Activated naive CD8-positive, alpha-beta T cell treated with anti-CD3 and anti-CD28 coated beads, Interleukin-2, amount 50 U/mL, for 24 hours (primary cell): ENCODE measurements around the gene TRPM2.
"Not testable (repeated sequence)": the region's sequence is repeated elsewhere in the genome, so short reads cannot be mapped to it uniquely, and the experiment has no call there.

ENCODE experiments used
- ATAC-seq: fragments of 150-1000 bp; cut with Tn5 transposase; one replicate; pipeline ENCODE4 v1.10.0; 2021
- DNase-seq: peaks from one replicate; pipeline ENCODE4 v3.0.0; 2021
- H3K27ac Mint-ChIP-seq: one replicate; pipeline ENCODE4 v1.8.0; 2021; ENCODE audit warnings: mild to moderate bottlenecking, mixed read lengths
- H3K27me3 Mint-ChIP-seq: one replicate; pipeline ENCODE4 v1.8.0; 2021; ENCODE audit warnings: mixed read lengths
- H3K36me3 Mint-ChIP-seq: one replicate; pipeline ENCODE4 v1.8.0; 2021; ENCODE audit warnings: low read depth, mixed read lengths
- H3K4me1 Mint-ChIP-seq: one replicate; pipeline ENCODE4 v1.8.0; 2021; ENCODE audit warnings: mixed read lengths
- H3K4me3 Mint-ChIP-seq: one replicate; pipeline ENCODE4 v1.8.0; 2021; ENCODE audit warnings: mild to moderate bottlenecking, moderate library complexity, mixed read lengths
- H3K9me3 Mint-ChIP-seq: one replicate; pipeline ENCODE4 v1.8.0; 2021; ENCODE audit warnings: mixed read lengths

TRPM2 gene

DNA sequence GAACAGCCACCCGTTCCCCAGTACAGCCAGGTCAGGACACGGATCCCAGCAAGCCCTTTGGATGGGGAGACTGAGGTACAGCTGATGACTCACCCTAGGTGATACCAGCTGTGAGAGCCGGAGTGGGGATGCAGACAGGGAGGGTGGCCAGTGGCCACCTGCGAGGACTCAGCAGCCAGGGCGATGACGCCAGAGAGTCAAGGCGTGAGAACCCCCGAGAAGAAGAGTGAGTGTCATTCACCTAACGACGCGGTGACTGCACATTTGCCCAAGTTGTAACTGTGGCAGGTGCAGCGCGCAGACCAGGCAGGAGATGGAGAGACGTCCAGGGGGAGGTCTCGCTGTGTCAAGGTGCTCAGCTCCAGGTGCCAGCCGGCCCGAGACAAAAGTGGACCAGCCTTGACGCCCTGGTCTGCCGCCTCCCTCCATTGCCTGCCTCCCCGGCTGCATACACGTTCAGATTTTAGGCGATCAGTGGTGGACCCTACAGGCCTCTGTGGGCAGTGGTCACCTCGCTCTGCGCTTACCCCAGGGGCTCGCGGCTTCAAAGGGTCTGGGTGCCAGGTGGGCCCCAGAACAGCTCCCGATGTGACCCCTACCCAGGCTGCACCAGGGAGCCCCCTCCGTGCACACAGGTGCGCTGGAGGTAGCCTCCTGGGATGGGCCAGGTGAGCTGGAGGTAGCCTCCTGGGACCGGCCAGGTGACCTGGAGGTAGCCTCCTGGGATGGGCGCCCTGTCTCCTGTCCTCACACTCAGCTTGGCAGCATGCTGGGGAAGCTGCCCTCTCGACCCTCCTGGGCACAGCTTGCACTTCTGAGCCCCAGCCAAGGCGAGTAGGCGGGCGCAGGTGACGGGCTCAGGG is 113.8 kb downstream of the TRPM2 start:
- ATAC-seq (no peak), DNase-seq (no peak)
- H3K4me1 Mint-ChIP-seq = no peaks in the 10 kb centered on the region
- H3K4me3 Mint-ChIP-seq = no peak overlapping the region
- H3K27me3 Mint-ChIP-seq = no peaks in the 10 kb centered on the region
- no peak overlapping the region for H3K27ac Mint-ChIP-seq
- H3K9me3 Mint-ChIP-seq = no peaks in the 10 kb centered on the region
- no peaks in the 10 kb centered on the region for H3K36me3 Mint-ChIP-seq

DNA sequence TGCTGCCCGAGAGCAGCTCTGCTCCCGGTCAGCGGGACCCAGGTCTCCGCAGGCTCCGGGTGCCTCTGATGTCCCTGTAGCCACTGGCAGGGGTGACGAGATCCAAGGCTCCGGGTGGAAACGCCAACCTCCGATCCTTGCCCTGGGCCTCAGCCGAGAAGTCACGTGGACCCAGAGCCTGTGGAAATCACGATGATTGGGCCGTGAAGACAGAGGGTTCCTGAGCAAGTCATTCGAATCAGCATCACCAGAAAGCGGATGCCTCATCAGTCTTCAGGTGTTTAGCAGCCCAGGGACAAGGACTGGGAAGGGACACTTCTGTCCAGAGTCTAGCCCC is 114.4 kb downstream of the TRPM2 start:
- no peak overlapping the region for H3K4me3 Mint-ChIP-seq
- no peaks in the 10 kb centered on the region for H3K4me1 Mint-ChIP-seq
- no peaks in the 10 kb centered on the region for H3K9me3 Mint-ChIP-seq
- no peaks in the 10 kb centered on the region for H3K27me3 Mint-ChIP-seq
- H3K27ac Mint-ChIP-seq = no peak overlapping the region
- no peak for ATAC-seq
- no peak for DNase-seq
- H3K36me3 Mint-ChIP-seq = no peaks in the 10 kb centered on the region

DNA sequence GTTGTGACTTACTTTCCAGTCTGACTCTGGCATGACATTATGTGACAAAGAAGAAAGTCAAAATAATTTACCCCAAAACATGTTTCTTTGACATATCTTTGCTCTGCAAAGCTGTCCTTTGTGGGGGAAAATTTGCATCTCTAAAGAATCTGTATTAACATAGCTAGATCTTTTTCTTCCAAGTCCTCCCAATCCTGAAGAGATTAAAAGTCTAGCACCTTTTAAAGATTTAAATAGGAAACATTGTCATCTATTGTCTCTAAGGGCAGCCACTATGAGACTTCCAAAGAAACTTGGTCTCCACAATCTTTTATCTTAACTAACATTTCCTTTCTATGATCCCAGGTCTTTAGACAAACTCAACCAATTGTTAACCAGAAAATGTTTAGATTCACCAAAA is 117.9 kb downstream of the TRPM2 start:
- Mint-ChIP-seq H3K27ac (no peak overlapping the region), H3K36me3 (no peaks in the 10 kb centered on the region), H3K4me3 (no peak overlapping the region), H3K27me3 (no peaks in the 10 kb centered on the region), H3K9me3 (no peaks in the 10 kb centered on the region), H3K4me1 (no peaks in the 10 kb centered on the region)
- DNase-seq = no peak
- ATAC-seq = no peak

DNA sequence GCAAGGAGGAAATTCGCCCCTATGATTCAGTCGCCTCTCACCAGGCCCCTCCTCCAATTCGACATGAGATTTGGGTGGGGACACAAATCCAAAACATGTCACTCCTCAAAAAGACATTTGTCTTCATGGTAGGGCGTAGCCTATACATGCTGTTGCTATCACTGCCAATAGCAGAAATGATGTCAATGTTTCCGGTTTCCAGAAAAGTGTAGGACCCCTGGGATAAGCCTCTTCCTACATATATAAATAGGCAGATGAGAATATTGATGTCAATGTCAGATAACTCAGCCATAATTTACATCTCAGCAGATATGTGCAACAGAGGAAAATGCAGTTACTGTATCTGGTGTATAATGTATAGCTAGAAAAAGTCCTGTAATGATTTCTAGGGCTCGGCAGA is 118.6 kb downstream of the TRPM2 start:
- no peaks in the 10 kb centered on the region for H3K27me3 Mint-ChIP-seq

DNA sequence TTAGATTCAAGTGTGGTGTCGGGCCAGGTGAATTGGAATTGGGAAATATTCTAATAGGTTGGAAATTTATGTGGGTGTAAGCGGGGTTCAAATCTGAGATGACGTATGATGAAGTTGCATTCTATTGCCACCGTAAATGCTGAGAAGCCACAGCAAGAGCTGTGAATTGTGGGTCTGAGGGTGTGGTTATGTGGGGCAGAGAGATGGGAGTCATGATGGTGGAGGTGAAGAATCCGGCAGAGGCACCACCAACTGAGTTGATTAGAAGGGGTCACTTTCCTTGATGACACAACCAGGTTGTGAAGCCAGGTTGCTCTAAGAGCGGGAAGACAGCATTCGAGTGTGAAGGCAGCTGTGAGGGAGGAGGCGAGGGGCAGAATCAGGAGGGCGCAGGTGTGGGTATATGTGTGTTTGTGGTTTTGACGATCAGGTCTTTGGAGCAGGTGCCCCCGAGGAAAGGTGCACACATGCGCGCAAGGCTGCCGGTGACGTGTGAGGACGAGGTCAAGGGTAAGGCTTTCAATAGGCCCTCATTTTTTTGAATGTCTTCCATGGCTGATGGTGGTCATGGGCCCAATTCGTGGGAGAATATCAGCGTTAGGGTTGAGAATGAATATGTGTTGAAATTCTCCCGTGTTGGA is 120.6 kb downstream of the TRPM2 start:
- ATAC-seq (no peak), DNase-seq (no peak)
- Mint-ChIP-seq H3K4me1 (no peaks in the 10 kb centered on the region), H3K36me3 (no peaks in the 10 kb centered on the region), H3K27ac (no peak overlapping the region), H3K9me3 (no peaks in the 10 kb centered on the region), H3K27me3 (no peaks in the 10 kb centered on the region), H3K4me3 (no peak overlapping the region)

More for the DNA sequence above, 118.6 kb downstream of the TRPM2 start:
- Mint-ChIP-seq H3K36me3 (no peaks in the 10 kb centered on the region), H3K4me1 (no peaks in the 10 kb centered on the region), H3K9me3 (no peaks in the 10 kb centered on the region), H3K27ac (no peak overlapping the region), H3K4me3 (no peak overlapping the region)
- no peak for DNase-seq
- no peak for ATAC-seq

DNA sequence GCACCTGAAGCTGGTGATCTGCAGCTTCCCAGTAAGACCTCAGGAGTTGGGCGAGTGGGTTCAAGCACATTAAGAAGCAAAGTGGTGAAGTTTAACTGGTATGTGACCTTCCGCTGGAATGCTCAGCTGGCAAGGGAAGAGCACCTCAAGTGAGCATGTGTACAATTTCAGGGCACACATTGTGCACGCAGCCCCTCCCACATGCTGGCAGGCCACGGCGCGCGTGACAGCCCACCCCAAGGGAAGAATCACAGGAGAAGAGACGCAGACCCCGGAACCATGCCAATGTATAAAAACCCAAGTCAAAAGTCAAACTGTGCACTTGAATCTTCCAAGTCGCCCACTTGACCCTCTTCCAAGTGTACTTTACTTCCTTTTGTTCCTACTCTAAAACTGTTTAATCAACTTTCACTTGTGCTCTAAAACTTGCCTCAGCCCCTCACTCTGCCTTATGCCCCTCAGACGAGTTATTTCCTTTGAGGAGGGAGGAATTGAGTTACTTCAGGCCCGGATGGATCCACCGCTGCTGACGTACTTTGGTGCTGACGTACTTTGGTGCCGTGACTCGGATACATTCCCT is 121.9 kb downstream of the TRPM2 start:
- no peak overlapping the region for H3K27ac Mint-ChIP-seq
- ATAC-seq = no peak
- no peak overlapping the region for H3K4me3 Mint-ChIP-seq

DNA sequence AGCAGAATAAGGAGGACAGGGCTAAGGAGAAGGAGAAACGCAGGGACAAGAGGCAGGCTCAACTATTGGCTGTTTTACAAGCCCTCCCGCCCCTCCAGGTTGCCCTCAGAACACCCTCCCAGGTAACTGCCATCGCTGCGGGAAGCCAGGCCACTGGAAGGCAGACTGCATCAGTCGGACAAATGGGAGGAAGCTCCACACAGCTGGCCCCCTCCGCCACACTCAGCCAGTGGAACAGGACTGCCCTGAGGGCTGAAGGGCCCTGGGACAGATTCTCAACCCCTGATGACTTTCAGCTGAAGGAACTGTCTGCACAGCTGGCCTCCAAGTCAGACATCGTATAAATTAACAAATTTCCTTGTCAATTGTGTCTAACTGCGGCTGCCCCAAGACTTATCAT is 123.7 kb downstream of the TRPM2 start:
- H3K36me3 Mint-ChIP-seq = no peaks in the 10 kb centered on the region
- H3K4me1 Mint-ChIP-seq = peaks cover 3% of the 10 kb centered on the region
- DNase-seq = no peak
- H3K27ac Mint-ChIP-seq = no peak overlapping the region
- H3K27me3 Mint-ChIP-seq = no peaks in the 10 kb centered on the region
- no peaks in the 10 kb centered on the region for H3K9me3 Mint-ChIP-seq
- no peak overlapping the region for H3K4me3 Mint-ChIP-seq
- ATAC-seq = no peak

More for the DNA sequence above, 121.9 kb downstream of the TRPM2 start:
- H3K4me1 Mint-ChIP-seq = peaks cover 3% of the 10 kb centered on the region
- no peaks in the 10 kb centered on the region for H3K36me3 Mint-ChIP-seq
- no peak for DNase-seq
- no peaks in the 10 kb centered on the region for H3K27me3 Mint-ChIP-seq
- H3K9me3 Mint-ChIP-seq = no peaks in the 10 kb centered on the region

DNA sequence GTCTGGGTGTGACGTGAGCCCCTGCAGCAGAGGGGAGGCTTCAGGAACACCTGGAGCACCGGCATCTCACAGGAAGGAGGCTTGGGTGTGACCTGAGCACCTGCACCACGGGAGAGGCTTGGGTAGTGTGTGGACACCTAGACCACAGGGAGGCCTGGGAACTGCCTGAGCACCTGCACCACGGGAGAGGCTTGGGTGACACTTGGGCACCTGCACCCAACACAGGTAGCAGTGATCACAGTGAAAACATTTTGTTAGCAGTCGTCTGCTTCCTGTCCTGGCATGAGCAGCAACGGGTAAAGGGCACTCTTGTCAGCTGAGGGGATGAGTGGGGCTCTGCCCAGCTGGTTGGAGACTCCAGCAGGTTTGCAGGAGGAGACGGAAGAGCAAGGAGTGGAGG is 124.3 kb downstream of the TRPM2 start:
- Mint-ChIP-seq H3K4me1 (peaks cover 3% of the 10 kb centered on the region), H3K36me3 (no peaks in the 10 kb centered on the region), H3K4me3 (no peak overlapping the region), H3K27ac (no peak overlapping the region), H3K27me3 (no peaks in the 10 kb centered on the region), H3K9me3 (no peaks in the 10 kb centered on the region)
- DNase-seq = no peak
- ATAC-seq = no peak

DNA sequence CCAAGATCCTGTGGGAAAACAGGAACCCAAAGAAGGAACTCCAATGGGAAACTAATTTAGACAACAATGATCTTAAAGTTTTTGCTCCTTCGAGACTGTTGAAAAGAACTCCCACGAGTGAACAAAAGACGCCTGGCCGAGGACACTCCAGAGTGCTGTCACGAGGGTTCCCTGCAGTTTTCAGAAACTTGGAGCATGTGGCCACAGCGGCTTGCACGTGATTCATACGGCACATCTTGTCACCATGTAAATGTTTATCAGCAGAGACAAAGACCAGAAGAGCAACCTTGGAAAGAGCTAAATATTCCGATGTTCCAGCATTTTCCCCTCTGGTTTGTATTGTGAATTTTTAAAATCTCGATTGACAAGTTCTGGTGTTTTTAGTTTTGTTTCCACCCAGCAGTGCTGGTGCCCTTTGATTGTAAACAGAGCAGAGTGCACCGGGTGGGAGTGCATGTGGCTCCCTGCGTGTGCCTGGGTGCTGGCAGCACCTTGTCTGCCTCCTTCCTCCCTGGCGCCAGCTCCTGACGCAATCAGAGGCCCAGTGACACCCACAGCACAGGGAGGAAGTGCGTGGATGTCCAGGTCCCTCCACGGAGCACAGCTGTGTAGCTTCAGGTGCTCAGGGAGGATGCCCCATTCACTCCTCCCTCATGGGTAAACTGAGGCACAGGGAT is 124.8 kb downstream of the TRPM2 start:
- Mint-ChIP-seq H3K4me1 (peaks cover 3% of the 10 kb centered on the region), H3K4me3 (no peak overlapping the region), H3K9me3 (no peaks in the 10 kb centered on the region), H3K36me3 (no peaks in the 10 kb centered on the region), H3K27me3 (no peaks in the 10 kb centered on the region), H3K27ac (no peak overlapping the region)
- ATAC-seq = no peak
- DNase-seq = no peak

DNA sequence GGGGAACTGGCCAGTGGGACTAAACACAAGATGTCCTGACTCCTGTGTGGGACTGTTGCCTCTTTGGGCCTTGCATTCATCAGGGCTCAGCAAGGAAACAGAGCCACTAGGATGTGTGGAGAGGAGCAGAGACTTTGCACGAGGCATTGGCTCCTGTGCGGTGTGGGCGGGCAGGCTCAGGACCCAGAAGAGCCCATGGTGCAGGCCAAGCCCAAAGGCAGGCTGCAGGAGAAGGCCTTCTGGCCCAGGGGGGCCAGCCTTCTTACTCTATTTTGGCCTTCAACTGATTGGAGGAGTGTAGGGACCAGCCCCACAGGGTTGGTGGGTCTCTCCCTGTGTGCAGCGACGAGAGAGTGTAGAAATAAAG is 125.4 kb downstream of the TRPM2 start:
- no peak overlapping the region for H3K4me3 Mint-ChIP-seq
- H3K9me3 Mint-ChIP-seq = no peaks in the 10 kb centered on the region
- H3K27me3 Mint-ChIP-seq = no peaks in the 10 kb centered on the region
- H3K27ac Mint-ChIP-seq = no peak overlapping the region
- H3K36me3 Mint-ChIP-seq = no peaks in the 10 kb centered on the region
- H3K4me1 Mint-ChIP-seq = peaks cover 3% of the 10 kb centered on the region
- no peak for ATAC-seq
- no peak for DNase-seq

DNA sequence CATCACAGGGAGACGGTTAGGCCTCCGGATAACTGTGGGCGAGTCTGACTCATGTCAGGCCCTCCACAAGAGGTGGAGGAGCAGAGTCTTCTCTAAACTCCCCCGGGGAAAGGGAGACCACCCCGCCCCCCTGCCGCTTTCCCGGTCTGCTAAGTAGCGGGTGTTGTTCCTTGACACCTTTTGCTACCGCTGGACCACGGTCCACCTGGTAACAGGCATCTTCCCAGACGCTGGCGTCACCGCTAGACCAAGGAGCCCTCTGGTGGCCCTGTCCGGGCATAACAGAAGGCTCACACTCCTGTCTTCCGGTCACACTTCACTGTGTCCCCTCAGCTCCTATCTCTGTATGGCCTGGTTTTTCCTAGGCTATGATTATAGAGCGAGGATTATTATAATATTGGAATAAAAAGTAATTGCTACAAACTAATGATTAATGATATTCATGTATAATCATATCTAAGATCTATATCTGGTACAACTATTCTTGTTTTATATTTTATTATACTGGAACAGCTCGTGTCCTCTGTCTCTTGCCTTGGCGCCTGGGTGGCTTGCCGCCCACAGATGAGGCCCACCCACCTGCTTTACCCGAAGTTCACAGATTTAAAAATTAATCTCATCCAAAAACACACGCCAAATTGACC is 126.3 kb downstream of the TRPM2 start:
- not testable (repeated sequence) for H3K4me1 Mint-ChIP-seq, H3K9me3 Mint-ChIP-seq, H3K27me3 Mint-ChIP-seq, H3K4me3 Mint-ChIP-seq, H3K27ac Mint-ChIP-seq, H3K36me3 Mint-ChIP-seq, ATAC-seq
- DNase-seq = peak; percentile 47

DNA sequence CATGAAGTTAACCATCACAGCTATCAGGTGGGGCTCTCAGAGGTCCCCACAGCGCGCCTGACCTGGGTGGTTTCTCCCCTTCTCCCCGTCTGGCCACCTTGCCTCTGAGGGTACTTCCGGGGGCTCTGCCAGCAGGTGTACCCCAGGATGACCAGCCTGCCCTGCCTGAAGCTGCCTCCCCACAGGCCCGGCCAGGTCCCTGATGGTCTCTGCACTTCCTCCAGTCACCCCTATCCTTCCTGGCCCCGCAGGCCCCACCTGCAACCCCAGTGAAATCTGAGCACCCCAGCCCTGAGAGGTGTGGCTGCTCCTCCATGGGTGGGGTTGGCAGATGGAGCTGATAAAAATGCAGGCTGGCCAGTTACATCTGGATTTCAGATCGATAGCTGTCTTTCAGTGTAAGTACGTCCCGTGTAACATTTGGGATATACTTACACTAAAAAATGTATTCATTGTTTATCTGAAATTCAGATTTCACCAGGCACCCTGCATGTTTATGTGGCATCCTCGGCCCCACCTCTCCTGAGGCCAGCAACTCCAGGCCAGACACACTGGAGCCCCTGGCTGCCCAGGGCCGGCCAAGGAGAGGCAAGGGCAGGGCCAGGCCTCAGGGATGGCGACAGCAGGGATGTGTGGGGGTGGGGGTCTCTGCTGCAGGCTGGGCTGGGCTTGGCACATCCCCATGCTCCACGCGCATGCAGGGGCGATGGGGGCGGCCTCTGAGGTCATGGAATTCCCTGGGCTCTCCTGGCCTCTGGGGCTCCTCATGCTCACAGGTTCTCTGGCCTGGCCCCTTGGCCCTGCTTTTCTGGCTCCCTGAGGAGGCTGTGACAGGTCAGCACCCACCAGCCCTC is 127.0 kb downstream of the TRPM2 start:
- H3K9me3 Mint-ChIP-seq = no peaks in the 10 kb centered on the region
- no peak overlapping the region for H3K27ac Mint-ChIP-seq
- H3K27me3 Mint-ChIP-seq = no peaks in the 10 kb centered on the region
- ATAC-seq = no peak
- no peaks in the 10 kb centered on the region for H3K36me3 Mint-ChIP-seq
- no peak for DNase-seq
- no peak overlapping the region for H3K4me3 Mint-ChIP-seq
- H3K4me1 Mint-ChIP-seq = peaks cover 3% of the 10 kb centered on the region

DNA sequence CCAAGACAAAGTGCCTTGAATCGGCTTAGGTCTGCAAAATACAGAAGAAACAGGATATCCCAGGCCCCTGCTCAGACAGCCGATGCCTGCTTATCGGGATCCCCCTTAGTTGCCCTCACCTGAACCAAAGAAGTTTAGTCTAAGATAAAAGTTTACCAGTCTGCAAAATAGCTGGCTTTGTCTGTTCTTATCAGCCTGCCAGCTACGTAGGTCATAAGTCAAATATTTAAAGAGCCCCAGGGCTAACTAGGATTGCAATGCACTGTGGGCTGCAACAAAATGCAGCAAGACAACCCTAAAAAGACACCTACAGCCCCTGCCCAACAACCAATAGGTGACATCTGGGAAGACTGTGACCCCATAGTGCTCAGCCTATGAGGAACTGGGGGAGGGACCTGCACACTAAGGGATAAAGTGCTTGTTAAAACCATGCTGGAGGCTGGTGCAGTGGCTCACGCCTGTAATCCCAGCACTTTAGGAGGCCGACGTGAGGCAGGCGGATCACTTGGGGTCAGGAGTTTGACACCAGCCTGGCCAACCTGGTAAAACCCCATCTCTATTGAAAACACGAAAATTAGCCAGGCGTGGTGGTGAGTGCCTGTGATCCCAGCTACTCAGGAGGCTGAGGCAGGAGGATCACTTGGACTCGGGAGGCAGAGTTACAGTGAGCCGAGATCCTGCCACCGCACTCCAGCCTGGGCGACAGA is 129.3 kb downstream of the TRPM2 start:
- H3K27me3 Mint-ChIP-seq = no peaks in the 10 kb centered on the region
- no peaks in the 10 kb centered on the region for H3K9me3 Mint-ChIP-seq
- H3K4me1 Mint-ChIP-seq = peaks cover 5% of the 10 kb centered on the region
- no peak overlapping the region for H3K4me3 Mint-ChIP-seq
- no peak overlapping the region for H3K27ac Mint-ChIP-seq
- H3K36me3 Mint-ChIP-seq = no peaks in the 10 kb centered on the region
- DNase-seq (no peak), ATAC-seq (no peak)
